Heart left ventricle (tissue), 16 donors: ENCODE results near the gene ZNF865. TPM values are rescaled to one million over a fixed set of nuclear protein-coding genes. Genes with fewer than 3 reads are reported as not detected.

Experiments
- ATAC-seq, 4 donors: fragments of 200-7000 bp; cut with Tn5 transposase; one replicate each; pipeline ENCODE4 v1.9.1; 2020 to 2022; ENCODE audit warnings: moderate library complexity in 4 of 4, mild to moderate bottlenecking in 3 of 4, moderate number of reproducible peaks in 1 of 4
- DNase-seq, 5 donors: peaks; one replicate each; pipeline ENCODE4 v3.0.0-alpha.2; 2020
- H3K27ac ChIP-seq, 12 donors: fragments of 200-600 bp; sonication (generic) in 4 of 12; one replicate each; pipeline versions ENCODE4 v1.5.0 to v1.8.0; 2016 to 2022; ENCODE audit warnings: mild to moderate bottlenecking in 2 of 12
- H3K27me3 ChIP-seq, 9 donors: fragments of 200-600 bp; sonication (generic) in 2 of 9; one replicate each; pipeline versions ENCODE4 v1.5.1 to v1.8.0; 2016 to 2022; ENCODE audit warnings: mild to moderate bottlenecking in 3 of 9
- H3K36me3 ChIP-seq, 9 donors: fragments of 200-600 bp; sonication (generic) in 2 of 9; one replicate each; pipeline versions ENCODE4 v1.5.0 to v1.8.0; 2018 to 2022; ENCODE audit warnings: mild to moderate bottlenecking in 2 of 9
- H3K4me1 ChIP-seq, 12 donors: fragments of 200-600 bp; sonication (generic) in 4 of 12; one replicate each; pipeline versions ENCODE4 v1.5.0 to v1.8.0; 2016 to 2022; ENCODE audit warnings: mild to moderate bottlenecking in 3 of 12
- H3K4me3 ChIP-seq, 12 donors: fragments of 200-600 bp; sonication (generic) in 4 of 12; one replicate each; pipeline versions ENCODE4 v1.5.0 to v1.8.0; 2017 to 2022; ENCODE audit warnings: mild to moderate bottlenecking in 9 of 12, moderate library complexity in 4 of 12
- H3K9me3 ChIP-seq, 12 donors: fragments of 200-600 bp; sonication (generic) in 4 of 12; one replicate each; pipeline versions ENCODE4 v1.5.0 to v1.8.0; 2016 to 2022; ENCODE audit warnings: mild to moderate bottlenecking in 1 of 12
- POLR2A ChIP-seq, 2 donors: fragments of 450-650 bp; IDR thresholded peaks; one replicate each; pipeline ENCODE4 v1.6.1; 2017; ENCODE audit warnings: antibody characterized with exemption in 2 of 2, mild to moderate bottlenecking in 2 of 2, moderate library complexity in 2 of 2
- WGBS, 4 donors: extraction: QIAGEN DNeasy Blood & Tissue Kit in 2 of 4; methylation state at CpG; one replicate each; pipeline versions ENCODE4 v1.1.5 to v1.1.7; 2013 to 2018; 5-methylcytosine and 5-hydroxymethylcytosine counted together
- intact Hi-C, 10 donors: fragments of 100-400 bp; cut with DNase I; formaldehyde crosslinking; loops; one replicate each; pipeline versions ENCODE4 v1.11.1 to v1.14.2; 2022
- polyA plus RNA-seq, 2 donors: library from polyadenylated mRNA; stranded (reverse); fragments of 200-250 nt; gene quantifications; one replicate each; pipeline ENCODE4 v1.2.3, GENCODE V29; 2013
- total RNA-seq, 9 donors: library from RNA; depleted of rRNA in 2 of 9; stranded (reverse); fragments of >200 nt in 2 of 9; fragmentation: NEBNext Ultra II Directional in 3 of 9; extraction: Animal tissue kit (Norgen Biotek cat#: 25700) in 3 of 9; gene quantifications; one replicate each; pipeline versions ENCODE4 v1.1.0 to v1.2.4, GENCODE V29; 2016 to 2023
- TF ChIP-seq, protein P1 (sequence below), 12 donors: fragments of 200-600 bp; sonication (generic) in 4 of 12; IDR thresholded peaks; one replicate each; pipeline versions ENCODE4 v1.5.0 to v1.8.0; 2018 to 2022; ENCODE audit warnings: antibody characterized with exemption in 12 of 12, mild to moderate bottlenecking in 5 of 12
- donor health status: ischemic (EF 13 %, LVEDD 7.1; RV severe dilation, severe dysfunction).
- donor health status: healthy with polysubstance abuse.
- donor health status: DM: no; HTN: yes; CAD: no.
- donor health status: DM: no; HTN: no; CAD: no.
- donor health status: ischemic (EF 25% LVEDD 6.9; RV normal size, moderate dysfunction).
- donor health status: ischemic (EF 25% LVEDD 5.7; RV mildly dilated, moderate dysfunction).
- donor health status: healthy.
- donor health status: DM: yes; HTN: yes; CAD: no.
- donor health status: ischemic (EF 35%, LVEDD 5.7; RV mildly dilated, moderate dysfunction).
- donor health status: nonischemic (EF 11% LVEDD 7.7; RV severe dilation, severe dysfunction).
- donor health status: DM: yes; HTN: yes; CAD: no.
- donor health status: PGD.
- donor health status: ischemic (EF 29% LVEDD 5.4; RV normal size, mild dysfunction).
- donor health status: nonischemic (EF 23%, LVEDD 6.1; RV moderate dilation, normal function).

ZNF865 gene
- total and polyA plus RNA-seq, 11 donors, result 11.4 to 24.3 (median 14.2) TPM

GRCh38 chr19:55643887-55644176 is 38.4 kb downstream of the ZNF865 start:
- WGBS, 4 donors, result 0 to 1% (median 0%) methylated on average over 11 to 15 of the region's 15 CpGs
- Histone ChIP-seq H3K9me3 (no peaks in the 10 kb centered on the region), H3K27me3 (no peaks in the 10 kb centered on the region), H3K27ac (peak overlapping the region; percentile 59 to 96 (median 90)), H3K4me1 (peaks cover 14 to 75% (median 55%) of the 10 kb centered on the region in 12 donors), H3K4me3 (peak overlapping the region; percentile 64 to 98 (median 84)), H3K36me3 (peaks cover 0 to 15% (median 13%) of the 10 kb centered on the region in 9 donors)
- ATAC-seq, result no peak
- no peak for DNase-seq
- TF ChIP-seq POLR2A (IDR thresholded peaks at IDR 0.05), result no peak
- TF ChIP-seq, protein P1, sequence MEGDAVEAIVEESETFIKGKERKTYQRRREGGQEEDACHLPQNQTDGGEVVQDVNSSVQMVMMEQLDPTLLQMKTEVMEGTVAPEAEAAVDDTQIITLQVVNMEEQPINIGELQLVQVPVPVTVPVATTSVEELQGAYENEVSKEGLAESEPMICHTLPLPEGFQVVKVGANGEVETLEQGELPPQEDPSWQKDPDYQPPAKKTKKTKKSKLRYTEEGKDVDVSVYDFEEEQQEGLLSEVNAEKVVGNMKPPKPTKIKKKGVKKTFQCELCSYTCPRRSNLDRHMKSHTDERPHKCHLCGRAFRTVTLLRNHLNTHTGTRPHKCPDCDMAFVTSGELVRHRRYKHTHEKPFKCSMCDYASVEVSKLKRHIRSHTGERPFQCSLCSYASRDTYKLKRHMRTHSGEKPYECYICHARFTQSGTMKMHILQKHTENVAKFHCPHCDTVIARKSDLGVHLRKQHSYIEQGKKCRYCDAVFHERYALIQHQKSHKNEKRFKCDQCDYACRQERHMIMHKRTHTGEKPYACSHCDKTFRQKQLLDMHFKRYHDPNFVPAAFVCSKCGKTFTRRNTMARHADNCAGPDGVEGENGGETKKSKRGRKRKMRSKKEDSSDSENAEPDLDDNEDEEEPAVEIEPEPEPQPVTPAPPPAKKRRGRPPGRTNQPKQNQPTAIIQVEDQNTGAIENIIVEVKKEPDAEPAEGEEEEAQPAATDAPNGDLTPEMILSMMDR (IDR thresholded peaks at IDR 0.05), result no peak
- intact Hi-C loops, result no loop called here

- TF ChIP-seq POLR2A (IDR thresholded peaks at IDR 0.05), result no peak
- TF ChIP-seq, protein P1 (IDR thresholded peaks at IDR 0.05), result no peak
- peaks cover 14 to 75% (median 55%) of the 10 kb centered on the region in 12 donors for H3K4me1 ChIP-seq
Measured at GRCh38 chr19:55644191-55644833, 38.9 kb downstream of the ZNF865 start.

DNA sequence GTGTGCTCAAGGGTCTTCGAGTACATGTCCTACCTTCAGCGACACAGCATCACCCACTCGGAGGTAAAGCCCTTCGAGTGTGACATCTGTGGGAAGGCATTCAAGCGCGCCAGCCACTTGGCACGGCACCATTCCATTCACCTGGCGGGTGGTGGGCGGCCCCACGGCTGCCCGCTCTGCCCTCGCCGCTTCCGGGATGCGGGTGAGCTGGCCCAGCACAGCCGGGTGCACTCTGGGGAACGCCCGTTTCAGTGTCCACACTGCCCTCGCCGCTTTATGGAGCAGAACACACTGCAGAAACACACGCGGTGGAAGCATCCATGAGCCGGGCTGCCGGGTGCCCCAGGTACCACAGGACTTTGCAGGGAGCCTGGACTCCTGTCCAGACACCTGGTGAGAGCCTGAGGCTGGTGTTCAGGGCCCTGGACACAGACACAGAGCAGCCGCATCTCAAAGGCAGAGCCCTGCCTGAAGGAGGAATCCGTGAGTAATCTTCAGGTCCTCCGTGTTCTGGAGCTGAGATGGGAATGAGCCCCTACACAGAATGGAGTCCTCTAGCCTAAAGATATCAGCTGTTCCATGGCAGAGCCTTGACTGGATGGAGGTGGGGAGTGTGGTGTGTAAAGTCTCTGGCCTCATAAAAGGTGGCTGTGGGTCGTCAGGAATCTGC is 39.5 kb downstream of the ZNF865 start:
- Histone ChIP-seq H3K4me1 (peaks cover 14 to 70% (median 49%) of the 10 kb centered on the region in 12 donors), H3K27me3 (no peaks in the 10 kb centered on the region), H3K9me3 (no peaks in the 10 kb centered on the region), H3K27ac (no peak overlapping the region), H3K36me3 (peaks cover 0 to 15% (median 13%) of the 10 kb centered on the region in 9 donors), H3K4me3 (peak overlapping the region in 5 of 12 donors; percentile 78 to 98 (median 86))
- intact Hi-C loops, result no loop called here
- TF ChIP-seq, protein P1 (IDR thresholded peaks at IDR 0.05), result no peak
- TF ChIP-seq POLR2A (IDR thresholded peaks at IDR 0.05), result no peak
- DNase-seq, result no peak
- WGBS, 4 donors, result 89 to 91% (median 90%) methylated on average over 27 to 28 of the region's 28 CpGs
- no peak for ATAC-seq

More at GRCh38 chr19:55644191-55644833, 38.9 kb downstream of the ZNF865 start:
- no peak for DNase-seq
- H3K27me3 ChIP-seq, result no peaks in the 10 kb centered on the region
- peak overlapping the region; percentile 64 to 98 (median 84) for H3K4me3 ChIP-seq
- no peak for ATAC-seq
- no peaks in the 10 kb centered on the region for H3K9me3 ChIP-seq
- intact Hi-C loops, result no loop called here
- peaks cover 0 to 15% (median 13%) of the 10 kb centered on the region in 9 donors for H3K36me3 ChIP-seq
- 47 to 51% (median 49%) methylated on average over 11 to 12 of the region's 12 CpGs for WGBS, 4 donors
- peak overlapping the region in 10 of 12 donors; percentile 74 to 96 (median 90) for H3K27ac ChIP-seq

DNA sequence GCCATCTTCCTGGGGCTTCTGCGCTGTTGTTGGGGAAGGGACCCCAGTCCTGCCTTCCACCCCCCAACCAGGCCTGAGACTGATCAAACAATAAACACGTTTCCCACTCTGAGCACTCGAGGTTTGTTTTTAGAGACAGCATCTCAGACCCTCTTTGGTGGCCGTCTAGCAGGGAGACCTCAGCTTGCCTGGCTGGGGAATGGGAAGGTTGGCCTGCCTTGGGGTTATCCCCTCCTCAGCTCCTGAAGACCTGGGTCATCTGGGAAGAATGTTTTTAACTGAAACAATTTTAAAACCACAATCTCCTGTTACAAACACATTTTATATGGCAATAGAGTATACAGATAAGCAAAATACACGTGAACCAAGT is 40.0 kb downstream of the ZNF865 start:
- peaks cover 10 to 65% (median 44%) of the 10 kb centered on the region in 12 donors for H3K4me1 ChIP-seq
- peaks cover 0 to 17% (median 13%) of the 10 kb centered on the region in 9 donors for H3K36me3 ChIP-seq
- TF ChIP-seq, protein P1 (IDR thresholded peaks at IDR 0.05), result no peak
- TF ChIP-seq POLR2A (IDR thresholded peaks at IDR 0.05), result no peak
- 67 to 73% (median 69%) methylated on average over 5 of the region's 5 CpGs for WGBS, 4 donors
- no peak for ATAC-seq
- no peak overlapping the region for H3K27ac ChIP-seq
- no peak overlapping the region for H3K4me3 ChIP-seq
- no peaks in the 10 kb centered on the region for H3K9me3 ChIP-seq
- intact Hi-C loops, result no loop called here
- no peaks in the 10 kb centered on the region for H3K27me3 ChIP-seq
- no peak for DNase-seq
